Activated naive CD4-positive, alpha-beta T cell treated with anti-CD3 and anti-CD28 coated beads, Interleukin-2, amount 10 ng/mL, durations not matched to agents 7 days and 5 days (primary cell): ENCODE measurements around the gene RGS11.
"Not testable (repeated sequence)": the region's sequence is repeated elsewhere in the genome, so short reads cannot be mapped to it uniquely, and the experiment has no call there.

Experiments
- CTCF ChIA-PET: fragments of 350-600 bp; sonication (Branson Sonifier 250); formaldehyde crosslinking; loops from one replicate; lab custom pipeline; 2021; ENCODE audit warnings: antibody characterized with exemption; lab: Charles Lee
- DNase-seq: peaks from one replicate; pipeline ENCODE4 v3.0.0-alpha.2; 2020
- H3K27ac Mint-ChIP-seq: one replicate; pipeline ENCODE4 v1.8.0; 2021; ENCODE audit warnings: mild to moderate bottlenecking, moderate library complexity, mixed read lengths
- H3K27me3 Mint-ChIP-seq: one replicate; pipeline ENCODE4 v1.8.0; 2021; ENCODE audit warnings: mild to moderate bottlenecking, mixed read lengths
- H3K36me3 Mint-ChIP-seq: one replicate; pipeline ENCODE4 v1.8.0; 2021; ENCODE audit warnings: mixed read lengths
- H3K4me1 Mint-ChIP-seq: one replicate; pipeline ENCODE4 v1.8.0; 2021; ENCODE audit warnings: mixed read lengths
- H3K4me3 Mint-ChIP-seq: one replicate; pipeline ENCODE4 v1.8.0; 2021; ENCODE audit warnings: mild to moderate bottlenecking, moderate library complexity, mixed read lengths
- H3K9me3 Mint-ChIP-seq: one replicate; pipeline ENCODE4 v1.8.0; 2021; ENCODE audit warnings: mixed read lengths

Gene RGS11

GRCh38 chr16:252366-253337 lies 23.1 kb downstream of the RGS11 start:
- peak; percentile 56 for DNase-seq
- H3K9me3 Mint-ChIP-seq = no peaks in the 10 kb centered on the region
- CTCF ChIA-PET = no interaction called here
- H3K27me3 Mint-ChIP-seq = no peaks in the 10 kb centered on the region
- H3K4me1 Mint-ChIP-seq = peaks cover 35% of the 10 kb centered on the region
- peak overlapping the region; percentile 88 for H3K27ac Mint-ChIP-seq
- peaks cover 14% of the 10 kb centered on the region for H3K36me3 Mint-ChIP-seq
- H3K4me3 Mint-ChIP-seq = peak overlapping the region; percentile 53

GRCh38 chr16:249431-249830 lies 26.3 kb downstream of the RGS11 start:
- no peaks in the 10 kb centered on the region for H3K27me3 Mint-ChIP-seq
- H3K27ac Mint-ChIP-seq = no peak overlapping the region
- H3K4me3 Mint-ChIP-seq = no peak overlapping the region
- H3K36me3 Mint-ChIP-seq = peaks cover 4% of the 10 kb centered on the region
- H3K4me1 Mint-ChIP-seq = peaks cover 20% of the 10 kb centered on the region
- CTCF ChIA-PET = no interaction called here
- H3K9me3 Mint-ChIP-seq = no peaks in the 10 kb centered on the region
- DNase-seq = no peak

GRCh38 chr16:247027-247426 lies 28.7 kb downstream of the RGS11 start:
- Mint-ChIP-seq H3K27me3 (no peaks in the 10 kb centered on the region), H3K27ac (no peak overlapping the region), H3K36me3 (no peaks in the 10 kb centered on the region), H3K4me3 (no peak overlapping the region), H3K4me1 (peaks cover 2% of the 10 kb centered on the region), H3K9me3 (no peaks in the 10 kb centered on the region)
- no peak for DNase-seq
- CTCF ChIA-PET = no interaction called here

- peaks cover 13% of the 10 kb centered on the region for H3K4me1 Mint-ChIP-seq
- no peak overlapping the region for H3K27ac Mint-ChIP-seq
- H3K36me3 Mint-ChIP-seq = no peaks in the 10 kb centered on the region
- no peak for DNase-seq
- no peak overlapping the region for H3K4me3 Mint-ChIP-seq
- CTCF ChIA-PET = no interaction called here
- H3K9me3 Mint-ChIP-seq = no peaks in the 10 kb centered on the region
- H3K27me3 Mint-ChIP-seq = no peaks in the 10 kb centered on the region
These were observed 30.6 kb downstream of the RGS11 start for GRCh38 chr16:245105-245504.

- Mint-ChIP-seq H3K27ac (no peak overlapping the region), H3K4me3 (no peak overlapping the region), H3K9me3 (no peaks in the 10 kb centered on the region), H3K4me1 (peaks cover 17% of the 10 kb centered on the region), H3K36me3 (no peaks in the 10 kb centered on the region), H3K27me3 (no peaks in the 10 kb centered on the region)
- CTCF ChIA-PET = no interaction called here
- DNase-seq = no peak
These were observed 32.4 kb downstream of the RGS11 start for GRCh38 chr16:243348-243747.

DNA sequence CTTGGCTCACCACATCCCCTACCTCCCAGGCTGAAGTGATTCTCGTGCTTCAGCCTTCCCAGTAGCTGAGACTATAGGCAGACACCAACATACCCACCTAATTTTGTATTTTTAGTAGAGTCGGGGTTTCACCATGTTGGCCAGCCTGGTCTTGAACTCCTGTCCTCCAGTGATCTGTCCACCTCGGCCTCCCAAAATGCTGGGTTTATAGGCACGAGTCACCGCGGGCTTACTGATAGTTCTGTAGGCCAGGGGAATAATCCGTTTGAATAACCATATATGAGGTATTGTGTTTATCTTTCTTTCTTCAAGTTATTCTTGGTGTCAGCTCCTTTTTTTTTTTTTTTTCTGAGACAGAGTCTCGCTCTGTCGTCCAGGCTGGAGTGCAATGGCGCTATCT lies 33.5 kb downstream of the RGS11 start:
- no peak overlapping the region for H3K27ac Mint-ChIP-seq
- H3K9me3 Mint-ChIP-seq = no peaks in the 10 kb centered on the region
- H3K4me1 Mint-ChIP-seq = peaks cover 17% of the 10 kb centered on the region
- no peak for DNase-seq
- H3K36me3 Mint-ChIP-seq = no peaks in the 10 kb centered on the region
- no peak overlapping the region for H3K4me3 Mint-ChIP-seq
- H3K27me3 Mint-ChIP-seq = no peaks in the 10 kb centered on the region
- CTCF ChIA-PET = interaction anchor here (0.6 kb wide), 1 partner anchor 145 kb away, joined by 3 read pairs; no protein-coding TSS in a partner anchor

- no peak overlapping the region for H3K4me3 Mint-ChIP-seq
These were observed 35.2 kb downstream of the RGS11 start for GRCh38 chr16:240559-240958.

DNA sequence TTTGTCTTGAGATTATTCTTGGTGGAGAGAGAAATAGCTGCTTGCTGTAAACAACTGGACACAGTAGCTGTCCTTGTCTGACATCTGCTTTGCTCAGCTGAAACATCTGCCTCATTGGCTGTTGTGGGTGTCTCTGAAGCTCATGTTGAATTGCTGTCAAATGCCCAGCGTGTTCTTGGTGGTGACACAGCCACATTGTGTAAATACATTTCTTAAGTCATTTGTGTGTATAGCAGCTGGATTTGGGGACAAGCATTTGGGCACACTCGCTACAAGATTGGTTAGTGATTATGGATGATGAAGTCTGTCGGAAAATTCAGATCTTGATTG lies 35.8 kb downstream of the RGS11 start:
- Mint-ChIP-seq H3K27ac (no peak overlapping the region), H3K36me3 (no peaks in the 10 kb centered on the region), H3K9me3 (no peaks in the 10 kb centered on the region), H3K4me1 (peaks cover 27% of the 10 kb centered on the region), H3K4me3 (no peak overlapping the region), H3K27me3 (no peaks in the 10 kb centered on the region)
- DNase-seq = no peak
- CTCF ChIA-PET = interaction anchor here (1.1 kb wide), 1 partner anchor 122 kb away, joined by 4 read pairs; no protein-coding TSS in a partner anchor

More at GRCh38 chr16:240559-240958, 35.2 kb downstream of the RGS11 start:
- H3K4me1 Mint-ChIP-seq = peaks cover 21% of the 10 kb centered on the region
- CTCF ChIA-PET = no interaction called here
- H3K36me3 Mint-ChIP-seq = no peaks in the 10 kb centered on the region
- H3K27me3 Mint-ChIP-seq = no peaks in the 10 kb centered on the region
- no peak for DNase-seq
- no peaks in the 10 kb centered on the region for H3K9me3 Mint-ChIP-seq
- H3K27ac Mint-ChIP-seq = no peak overlapping the region

GRCh38 chr16:234468-235305 lies 41.1 kb downstream of the RGS11 start, which contains the start of gene FAM234A:
TSS of gene FAM234A (plus strand) at chr16:234821. CDS start at chr16:254414, 19,593 bp downstream.
- peak within 1 kb of the TSS; percentile 86 for H3K4me3 Mint-ChIP-seq
- no peaks in the 10 kb centered on the region for H3K36me3 Mint-ChIP-seq
- peak; percentile 95 for DNase-seq
- CTCF ChIA-PET = interaction anchor here (1.2 to 1.4 kb wide), 4 partner anchors 20 to 127 kb away, joined by 3 to 5 read pairs (median 4); no protein-coding TSS in a partner anchor
- H3K9me3 Mint-ChIP-seq = no peaks in the 10 kb centered on the region
- H3K27me3 Mint-ChIP-seq = peaks cover 5% of the 10 kb centered on the region
- H3K4me1 Mint-ChIP-seq = peaks cover 22% of the 10 kb centered on the region
- peak within 1 kb of the TSS; percentile 99 for H3K27ac Mint-ChIP-seq

DNA sequence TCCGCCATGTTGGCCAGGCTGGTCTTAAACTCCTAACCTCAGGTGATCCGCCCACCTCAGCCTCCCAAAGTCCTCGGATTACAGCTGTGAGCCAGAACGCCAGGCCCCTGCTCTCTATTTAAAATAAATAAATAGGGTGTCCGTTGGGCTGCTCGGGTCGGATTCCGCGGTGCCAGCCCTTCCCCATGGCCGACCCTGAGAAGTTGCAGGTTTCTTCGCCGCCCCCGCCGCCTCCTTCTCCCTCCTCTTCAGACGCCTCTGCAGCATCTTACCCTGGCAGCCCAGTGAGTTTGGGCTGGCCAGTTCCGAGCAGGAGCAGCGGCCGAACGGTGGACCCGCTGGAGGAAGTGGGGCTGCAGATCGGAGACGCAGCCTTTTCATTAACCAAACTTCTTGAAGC lies 44.8 kb downstream of the RGS11 start:
- Mint-ChIP-seq H3K4me3 (no peak overlapping the region), H3K36me3 (peaks cover 16% of the 10 kb centered on the region), H3K9me3 (no peaks in the 10 kb centered on the region), H3K27ac (no peak overlapping the region), H3K4me1 (peaks cover 45% of the 10 kb centered on the region), H3K27me3 (peaks cover 5% of the 10 kb centered on the region)
- no peak for DNase-seq
- CTCF ChIA-PET = no interaction called here

GRCh38 chr16:230351-230750 lies 45.4 kb downstream of the RGS11 start:
- CTCF ChIA-PET, H3K9me3 Mint-ChIP-seq, H3K27ac Mint-ChIP-seq, H3K4me3 Mint-ChIP-seq, DNase-seq, H3K27me3 Mint-ChIP-seq: not testable (repeated sequence)
- peaks cover 20% of the 10 kb centered on the region for H3K36me3 Mint-ChIP-seq
- peaks cover 43% of the 10 kb centered on the region for H3K4me1 Mint-ChIP-seq

- Mint-ChIP-seq H3K27me3 (peaks cover 5% of the 10 kb centered on the region), H3K9me3 (no peaks in the 10 kb centered on the region), H3K4me1 (peaks cover 40% of the 10 kb centered on the region), H3K27ac (peak overlapping the region; percentile 93), H3K4me3 (peak overlapping the region; percentile 94), H3K36me3 (peaks cover 22% of the 10 kb centered on the region)
- no peak for DNase-seq
- CTCF ChIA-PET = interaction anchor here (2.4 kb wide), 1 partner anchor 133 kb away, joined by 12 read pairs; no protein-coding TSS in a partner anchor
These were observed 45.9 kb downstream of the RGS11 start for GRCh38 chr16:229731-230281.

GRCh38 chr16:228852-229730 lies 46.7 kb downstream of the RGS11 start, which contains the start of gene LUC7L:
TSS of gene LUC7L (minus strand) at chr16:229449. CDS start at chr16:229339, 110 bp downstream.
- peak within 1 kb of the TSS; percentile 94 for H3K27ac Mint-ChIP-seq
- H3K4me1 Mint-ChIP-seq = peaks cover 36% of the 10 kb centered on the region
- CTCF ChIA-PET = interaction anchor here (1.1 to 2.4 kb wide), 2 partner anchors 80 to 133 kb away, joined by 3 to 12 read pairs; no protein-coding TSS in a partner anchor
- H3K27me3 Mint-ChIP-seq = peaks cover 5% of the 10 kb centered on the region
- peak; percentile 90 for DNase-seq
- peaks cover 22% of the 10 kb centered on the region for H3K36me3 Mint-ChIP-seq
- peak within 1 kb of the TSS; percentile 94 for H3K4me3 Mint-ChIP-seq
- no peaks in the 10 kb centered on the region for H3K9me3 Mint-ChIP-seq
